Vagina (tissue), 2 donors: ENCODE measurements around the gene MID1. TPM values are rescaled to one million over a fixed set of nuclear protein-coding genes. Genes with fewer than 3 reads are reported as not detected.

Source experiments
- DNase-seq, 2 donors: peaks; one replicate each; pipeline ENCODE4 v3.0.0-alpha.2; 2017; ENCODE audit errors: extremely low spot score in 2 of 2
- H3K27ac ChIP-seq: fragments of 200-600 bp; sonication (generic); one replicate; pipeline ENCODE4 v1.5.1; 2019
- H3K27me3 ChIP-seq: fragments of 200-600 bp; sonication (generic); one replicate; pipeline ENCODE4 v1.5.1; 2019
- H3K36me3 ChIP-seq, 2 donors: fragments of 200-600 bp; sonication (generic); one replicate each; pipeline ENCODE4 v1.5.1; 2017 to 2019
- H3K4me1 ChIP-seq: fragments of 200-600 bp; sonication (generic); one replicate; pipeline ENCODE4 v1.5.1; 2019
- H3K4me3 ChIP-seq, 2 donors: fragments of 200-600 bp; sonication (generic); 1 replicate in 1 of 2; 2 replicates in 1 of 2; pipeline ENCODE4 v1.5.1; 2016 to 2019
- H3K9me3 ChIP-seq: fragments of 200-600 bp; sonication (generic); one replicate; pipeline ENCODE4 v1.5.1; 2019
- POLR2A ChIP-seq, 2 donors: fragments of 450-650 bp; IDR thresholded peaks; one replicate each; pipeline ENCODE4 v1.6.1; 2017; ENCODE audit warnings: antibody characterized with exemption in 2 of 2, mild to moderate bottlenecking in 2 of 2, moderate library complexity in 2 of 2
- POLR2AphosphoS5 ChIP-seq, 2 donors: sonication (generic); formaldehyde crosslinking; IDR thresholded peaks; one replicate each; pipeline ENCODE4 v1.9.0; 2017; ENCODE audit warnings: antibody characterized with exemption in 2 of 2, mild to moderate bottlenecking in 2 of 2, low read depth in 1 of 2; ENCODE audit not compliant: insufficient read depth in 1 of 2
- intact Hi-C: fragments of 100-400 bp; cut with DNase I; formaldehyde crosslinking; loops from one replicate; pipeline ENCODE4 v1.15.1; 2023
- total RNA-seq: library from RNA; depleted of rRNA; stranded (reverse); fragments of >200 nt; gene quantifications from one replicate; pipeline ENCODE4 v1.2.3, GENCODE V29; 2016
- TF ChIP-seq, protein P1 (sequence below), 3 experiments: fragments of 450-650 bp in 2 of 3; fragments of 200-600 bp in 1 of 3; sonication (generic) in 1 of 3; IDR thresholded peaks; one replicate each; pipeline ENCODE4 v1.5.1; 2017 to 2019; ENCODE audit warnings: antibody characterized with exemption in 3 of 3, mild to moderate bottlenecking in 2 of 3, moderate library complexity in 2 of 3

MID1 gene
- total RNA-seq, 1 donor from 2014 or later = 16.2 TPM

DNA sequence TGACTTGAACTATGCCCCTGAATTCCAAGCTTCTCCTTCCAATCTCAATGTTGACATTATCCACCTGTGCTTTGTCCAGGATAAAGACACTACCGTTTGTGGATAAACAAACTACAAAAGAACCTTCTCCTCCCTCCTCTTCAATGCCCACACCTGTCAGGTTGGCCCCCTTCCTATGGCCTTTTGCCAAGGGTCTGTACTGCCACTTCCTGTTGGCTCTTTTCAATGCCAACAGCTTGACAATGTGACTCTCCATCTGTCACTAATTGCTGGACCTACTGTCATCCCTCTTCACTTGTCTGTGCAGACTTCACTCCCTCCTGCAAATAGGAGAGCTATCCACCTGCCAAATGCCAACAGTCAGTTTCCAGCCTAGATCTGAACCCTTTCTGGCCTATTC is 35.8 kb upstream of the MID1 start:
- H3K4me1 ChIP-seq = no peaks in the 10 kb centered on the region
- no peak for DNase-seq
- no peaks in the 10 kb centered on the region for H3K27me3 ChIP-seq
- TF ChIP-seq, protein P1, sequence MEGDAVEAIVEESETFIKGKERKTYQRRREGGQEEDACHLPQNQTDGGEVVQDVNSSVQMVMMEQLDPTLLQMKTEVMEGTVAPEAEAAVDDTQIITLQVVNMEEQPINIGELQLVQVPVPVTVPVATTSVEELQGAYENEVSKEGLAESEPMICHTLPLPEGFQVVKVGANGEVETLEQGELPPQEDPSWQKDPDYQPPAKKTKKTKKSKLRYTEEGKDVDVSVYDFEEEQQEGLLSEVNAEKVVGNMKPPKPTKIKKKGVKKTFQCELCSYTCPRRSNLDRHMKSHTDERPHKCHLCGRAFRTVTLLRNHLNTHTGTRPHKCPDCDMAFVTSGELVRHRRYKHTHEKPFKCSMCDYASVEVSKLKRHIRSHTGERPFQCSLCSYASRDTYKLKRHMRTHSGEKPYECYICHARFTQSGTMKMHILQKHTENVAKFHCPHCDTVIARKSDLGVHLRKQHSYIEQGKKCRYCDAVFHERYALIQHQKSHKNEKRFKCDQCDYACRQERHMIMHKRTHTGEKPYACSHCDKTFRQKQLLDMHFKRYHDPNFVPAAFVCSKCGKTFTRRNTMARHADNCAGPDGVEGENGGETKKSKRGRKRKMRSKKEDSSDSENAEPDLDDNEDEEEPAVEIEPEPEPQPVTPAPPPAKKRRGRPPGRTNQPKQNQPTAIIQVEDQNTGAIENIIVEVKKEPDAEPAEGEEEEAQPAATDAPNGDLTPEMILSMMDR (IDR thresholded peaks at IDR 0.05) = no peak
- TF ChIP-seq POLR2A (IDR thresholded peaks at IDR 0.05) (no peak), POLR2AphosphoS5 (IDR thresholded peaks at IDR 0.05; ENCODE audit: insufficient read depth in 1 of 2, low read depth in 1 of 2) (no peak)
- H3K36me3 ChIP-seq = no peaks in the 10 kb centered on the region
- no peaks in the 10 kb centered on the region for H3K9me3 ChIP-seq
- no peak overlapping the region for H3K4me3 ChIP-seq
- intact Hi-C loops = no loop called here
- no peak overlapping the region for H3K27ac ChIP-seq

DNA sequence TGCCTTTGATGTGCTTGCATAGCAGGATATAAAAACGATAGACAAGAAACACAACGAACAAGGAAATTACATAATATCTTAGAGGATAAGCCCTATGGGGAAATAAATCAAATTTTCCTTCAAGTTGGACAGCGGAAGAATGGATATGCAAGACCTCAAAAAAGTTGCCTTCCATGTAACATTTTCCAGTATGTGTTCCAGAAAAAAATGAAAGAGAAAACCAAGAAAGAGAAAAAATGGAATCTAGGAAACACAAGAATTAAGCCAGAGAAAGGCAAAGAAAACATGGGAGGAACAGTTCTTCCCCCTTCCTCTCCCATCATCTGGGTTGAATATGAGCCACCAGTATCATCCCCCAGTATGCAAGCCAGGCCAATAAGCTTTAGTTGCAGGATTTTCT is 34.6 kb upstream of the MID1 start:
- H3K9me3 ChIP-seq = no peaks in the 10 kb centered on the region
- H3K27me3 ChIP-seq = no peaks in the 10 kb centered on the region
- no peak overlapping the region for H3K4me3 ChIP-seq
- H3K36me3 ChIP-seq = no peaks in the 10 kb centered on the region
- TF ChIP-seq, protein P1 (IDR thresholded peaks at IDR 0.05) = no peak
- TF ChIP-seq POLR2AphosphoS5 (IDR thresholded peaks at IDR 0.05; ENCODE audit: insufficient read depth in 1 of 2, low read depth in 1 of 2) = no peak
- TF ChIP-seq POLR2A (IDR thresholded peaks at IDR 0.05) = no peak
- no peak for DNase-seq
- H3K27ac ChIP-seq = no peak overlapping the region
- intact Hi-C loops = no loop called here
- H3K4me1 ChIP-seq = no peaks in the 10 kb centered on the region

DNA sequence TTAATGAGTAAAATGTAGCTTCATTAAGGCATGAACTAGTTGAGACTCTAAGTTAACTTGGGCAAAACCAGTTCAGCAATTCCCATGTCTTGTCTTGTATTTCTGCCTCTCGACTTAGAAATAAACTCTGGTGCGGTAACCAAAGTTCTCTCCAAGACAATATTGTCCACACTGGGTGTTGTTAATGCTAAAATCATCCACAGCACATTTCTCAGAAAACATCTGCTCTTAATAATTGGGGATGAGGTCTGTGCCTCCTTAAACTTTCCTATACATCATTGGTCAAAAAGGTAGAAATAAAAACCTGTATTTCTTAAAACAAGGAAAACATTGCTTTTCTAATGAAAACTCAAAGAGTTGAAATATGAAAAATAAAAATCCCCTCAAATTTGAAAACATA is 32.9 kb upstream of the MID1 start:
- Histone ChIP-seq H3K4me1 (no peaks in the 10 kb centered on the region), H3K9me3 (no peaks in the 10 kb centered on the region), H3K4me3 (no peak overlapping the region), H3K36me3 (no peaks in the 10 kb centered on the region), H3K27ac (no peak overlapping the region), H3K27me3 (no peaks in the 10 kb centered on the region)
- intact Hi-C loops = no loop called here
- no peak for TF ChIP-seq POLR2AphosphoS5 (IDR thresholded peaks at IDR 0.05; ENCODE audit: insufficient read depth in 1 of 2, low read depth in 1 of 2)
- TF ChIP-seq, protein P1 (IDR thresholded peaks at IDR 0.05) = no peak
- TF ChIP-seq POLR2A (IDR thresholded peaks at IDR 0.05) = no peak
- DNase-seq = no peak

DNA sequence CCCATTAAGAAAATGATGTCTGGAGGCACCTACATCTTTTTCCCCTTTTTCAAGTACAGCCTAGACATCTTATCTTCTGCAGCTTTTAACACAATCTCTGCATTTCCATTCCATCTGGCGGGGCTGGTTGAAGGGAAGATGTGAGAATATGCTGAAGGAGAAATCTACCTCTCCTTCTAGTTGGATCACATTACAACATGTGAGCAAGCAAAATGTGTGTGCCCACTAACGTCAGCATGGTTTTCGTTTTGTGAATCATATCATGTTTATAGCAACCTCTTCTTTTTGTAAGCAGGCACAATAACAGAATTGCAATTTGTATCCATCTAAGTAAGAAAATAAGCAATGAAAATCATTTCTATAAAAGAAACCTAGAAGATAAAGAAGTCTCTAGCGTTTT is 28.9 kb upstream of the MID1 start:
- Histone ChIP-seq H3K4me1 (no peaks in the 10 kb centered on the region), H3K27me3 (no peaks in the 10 kb centered on the region), H3K4me3 (no peak overlapping the region), H3K27ac (no peak overlapping the region), H3K9me3 (no peaks in the 10 kb centered on the region), H3K36me3 (no peaks in the 10 kb centered on the region)
- intact Hi-C loops = no loop called here
- TF ChIP-seq POLR2A (IDR thresholded peaks at IDR 0.05) = no peak
- TF ChIP-seq POLR2AphosphoS5 (IDR thresholded peaks at IDR 0.05; ENCODE audit: insufficient read depth in 1 of 2, low read depth in 1 of 2) = no peak
- TF ChIP-seq, protein P1 (IDR thresholded peaks at IDR 0.05) = no peak
- DNase-seq = no peak

DNA sequence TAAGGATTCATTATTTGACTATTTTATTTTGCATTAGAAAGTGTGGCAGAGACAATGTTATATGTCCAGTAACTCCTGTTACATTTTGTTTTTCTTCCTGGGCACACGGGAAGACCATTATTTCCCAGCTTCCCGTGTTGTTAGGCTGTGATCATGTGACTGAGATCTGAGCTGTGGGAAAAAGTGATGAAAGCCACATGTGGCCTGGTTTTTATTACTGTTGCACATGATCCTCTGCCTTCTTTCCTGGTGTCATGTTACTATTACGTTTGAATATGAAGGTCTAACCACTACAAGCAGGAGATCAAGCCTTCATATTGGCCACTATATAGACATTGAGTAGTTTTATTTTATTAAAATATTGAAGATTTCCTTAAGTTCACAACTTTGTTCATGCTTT is 28.2 kb upstream of the MID1 start:
- intact Hi-C loops = no loop called here
- TF ChIP-seq POLR2A (IDR thresholded peaks at IDR 0.05) = no peak
- TF ChIP-seq POLR2AphosphoS5 (IDR thresholded peaks at IDR 0.05; ENCODE audit: insufficient read depth in 1 of 2, low read depth in 1 of 2) = no peak
- TF ChIP-seq, protein P1 (IDR thresholded peaks at IDR 0.05) = no peak
- DNase-seq = no peak
- H3K4me3 ChIP-seq = no peak overlapping the region
- H3K36me3 ChIP-seq = no peaks in the 10 kb centered on the region
- no peak overlapping the region for H3K27ac ChIP-seq
- no peaks in the 10 kb centered on the region for H3K9me3 ChIP-seq
- H3K4me1 ChIP-seq = no peaks in the 10 kb centered on the region
- H3K27me3 ChIP-seq = no peaks in the 10 kb centered on the region
